Chondrocyte (in vitro differentiated cells): ENCODE data around the gene PDPK1. TPM values are rescaled to one million over a fixed set of nuclear protein-coding genes. Genes with fewer than 3 reads are reported as not detected.

Experiments
- DNase-seq: peaks from one replicate; pipeline ENCODE4 v3.0.0; 2021; ENCODE audit warnings: mixed read lengths, low spot score
- H3K27ac Mint-ChIP-seq: one replicate; pipeline ENCODE4 v1.8.0; 2021; ENCODE audit warnings: mild to moderate bottlenecking, moderate library complexity, mixed read lengths; ENCODE audit not compliant: unreplicated experiment
- H3K27me3 Mint-ChIP-seq: 2 replicates; pipeline ENCODE4 v1.8.0; 2021; ENCODE audit warnings: low read depth, mixed read lengths
- H3K36me3 Mint-ChIP-seq: 2 replicates; pipeline ENCODE4 v1.8.0; 2021; ENCODE audit warnings: low read depth, mixed read lengths
- H3K4me1 Mint-ChIP-seq: 2 replicates; pipeline ENCODE4 v1.8.0; 2021; ENCODE audit warnings: low read depth, mild to moderate bottlenecking, mixed read lengths
- H3K4me3 Mint-ChIP-seq: one replicate; pipeline ENCODE4 v1.8.0; 2021; ENCODE audit warnings: mild to moderate bottlenecking, moderate library complexity, mixed read lengths; ENCODE audit not compliant: unreplicated experiment
- H3K9me3 Mint-ChIP-seq: 2 replicates; pipeline ENCODE4 v1.8.0; 2021; ENCODE audit warnings: low read depth, mixed read lengths
- long read RNA-seq: library from polyadenylated mRNA; stranded (forward); transcript quantifications from one replicate; pipeline ENCODE4 v2.0.0, GENCODE V29; 2021
- total RNA-seq: library from RNA; stranded (reverse); gene quantifications from 3 replicates; pipeline ENCODE4 v1.2.1, GENCODE V29; 2021
- TF ChIP-seq, protein P1 (sequence below): fragments of 200-600 bp; sonication (generic); IDR thresholded peaks from 2 replicates; pipeline ENCODE4 v1.5.0; 2021; ENCODE audit warnings: antibody characterized with exemption, mild to moderate bottlenecking, moderate library complexity

PDPK1 gene
- total RNA-seq: 39.2 to 40.6 TPM (median 39.6 TPM) in 3 replicates
- long read RNA-seq, full-length matches to known transcripts: 4 of 13 reads
- long read RNA-seq, partial matches to known transcripts: 0 of 13 reads
- long read RNA-seq, other reads (novel, unspliced or antisense): 9 of 13 reads

DNA sequence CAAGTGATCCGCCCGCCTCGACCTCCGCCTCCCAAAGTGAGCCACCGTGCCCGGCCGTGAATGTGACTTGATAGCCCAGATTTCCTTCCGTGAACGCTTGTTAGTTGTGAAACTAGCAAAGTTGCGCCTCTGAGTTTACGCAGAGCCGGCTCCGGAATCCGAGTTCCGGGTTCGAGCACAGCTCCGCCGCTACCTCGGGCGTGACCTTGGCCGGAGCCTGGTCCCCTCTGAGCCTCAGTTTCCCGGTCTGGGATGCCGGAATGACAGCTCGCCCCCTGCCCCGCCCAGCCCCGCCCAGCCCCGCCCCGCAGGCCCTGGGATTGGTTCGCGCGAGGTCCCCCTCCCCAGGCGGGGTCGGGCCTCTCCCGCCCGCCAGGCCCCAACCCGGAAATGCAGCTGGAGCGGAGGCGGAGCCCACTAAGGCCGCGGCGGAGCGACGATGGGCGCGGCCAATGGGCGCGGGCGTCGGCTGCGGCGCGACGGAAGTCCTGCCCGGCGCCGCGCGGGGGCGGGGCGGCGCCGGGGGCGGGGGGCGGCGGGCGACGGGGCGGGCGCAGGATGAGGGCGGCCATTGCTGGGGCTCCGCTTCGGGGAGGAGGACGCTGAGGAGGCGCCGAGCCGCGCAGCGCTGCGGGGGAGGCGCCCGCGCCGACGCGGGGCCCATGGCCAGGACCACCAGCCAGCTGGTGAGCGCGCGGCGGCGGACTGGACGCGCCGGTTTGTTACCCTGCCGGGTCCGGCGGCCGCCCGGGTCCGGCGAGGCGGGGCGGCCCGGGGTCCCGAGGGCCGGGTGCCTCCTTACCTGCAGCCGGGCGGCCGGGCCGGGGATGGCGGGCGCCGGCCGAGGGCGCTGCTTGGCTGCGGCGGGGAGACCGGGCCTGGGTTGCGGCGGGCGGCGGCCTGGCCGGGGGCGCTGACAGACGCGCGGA is at the start of gene PDPK1:
PDPK1 (plus strand) TSS at position 571 of the 929 bp plus-strand sequence; CDS start at position 663, 92 bp downstream.
- peak within 1 kb of the TSS; percentile 74 for H3K4me3 Mint-ChIP-seq
- H3K4me1 Mint-ChIP-seq: peaks cover 47% of the 10 kb centered on the region

DNA sequence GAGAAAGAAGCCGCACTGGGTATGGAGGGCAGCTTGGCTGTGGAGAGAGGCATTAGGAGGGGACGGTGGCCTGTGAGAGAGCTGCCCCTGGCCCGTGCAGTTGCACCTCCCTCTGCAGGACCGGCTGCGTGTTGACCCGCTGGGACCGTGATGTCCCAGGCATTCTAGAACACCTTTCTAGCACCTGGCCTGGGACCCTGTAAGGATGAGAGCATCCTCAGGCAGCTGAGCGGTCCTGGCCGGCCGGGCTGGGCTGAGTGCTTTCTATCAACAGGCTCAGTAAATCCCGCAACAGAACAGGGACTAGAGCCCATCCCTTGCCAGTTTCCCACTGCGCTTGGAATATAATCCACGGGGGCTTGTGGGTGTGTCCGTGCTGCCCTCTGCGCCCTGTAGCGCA is 48.2 kb upstream of the PDPK1 start:
- H3K36me3 Mint-ChIP-seq: peaks cover 3% of the 10 kb centered on the region
- TF ChIP-seq, protein P1, sequence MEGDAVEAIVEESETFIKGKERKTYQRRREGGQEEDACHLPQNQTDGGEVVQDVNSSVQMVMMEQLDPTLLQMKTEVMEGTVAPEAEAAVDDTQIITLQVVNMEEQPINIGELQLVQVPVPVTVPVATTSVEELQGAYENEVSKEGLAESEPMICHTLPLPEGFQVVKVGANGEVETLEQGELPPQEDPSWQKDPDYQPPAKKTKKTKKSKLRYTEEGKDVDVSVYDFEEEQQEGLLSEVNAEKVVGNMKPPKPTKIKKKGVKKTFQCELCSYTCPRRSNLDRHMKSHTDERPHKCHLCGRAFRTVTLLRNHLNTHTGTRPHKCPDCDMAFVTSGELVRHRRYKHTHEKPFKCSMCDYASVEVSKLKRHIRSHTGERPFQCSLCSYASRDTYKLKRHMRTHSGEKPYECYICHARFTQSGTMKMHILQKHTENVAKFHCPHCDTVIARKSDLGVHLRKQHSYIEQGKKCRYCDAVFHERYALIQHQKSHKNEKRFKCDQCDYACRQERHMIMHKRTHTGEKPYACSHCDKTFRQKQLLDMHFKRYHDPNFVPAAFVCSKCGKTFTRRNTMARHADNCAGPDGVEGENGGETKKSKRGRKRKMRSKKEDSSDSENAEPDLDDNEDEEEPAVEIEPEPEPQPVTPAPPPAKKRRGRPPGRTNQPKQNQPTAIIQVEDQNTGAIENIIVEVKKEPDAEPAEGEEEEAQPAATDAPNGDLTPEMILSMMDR: no peak
- H3K27me3 Mint-ChIP-seq: no peaks in the 10 kb centered on the region
- no peak for DNase-seq
- no peak overlapping the region for H3K27ac Mint-ChIP-seq
- no peak overlapping the region for H3K4me3 Mint-ChIP-seq
- H3K9me3 Mint-ChIP-seq: no peaks in the 10 kb centered on the region
- peaks cover 9% of the 10 kb centered on the region for H3K4me1 Mint-ChIP-seq

More for the DNA sequence above, at the start of gene PDPK1:
- peak; percentile 96 for DNase-seq
- Mint-ChIP-seq H3K36me3 (no peaks in the 10 kb centered on the region), H3K27ac (peak within 1 kb of the TSS; percentile 87), H3K27me3 (no peaks in the 10 kb centered on the region), H3K9me3 (no peaks in the 10 kb centered on the region)
- TF ChIP-seq, protein P1: no peak

DNA sequence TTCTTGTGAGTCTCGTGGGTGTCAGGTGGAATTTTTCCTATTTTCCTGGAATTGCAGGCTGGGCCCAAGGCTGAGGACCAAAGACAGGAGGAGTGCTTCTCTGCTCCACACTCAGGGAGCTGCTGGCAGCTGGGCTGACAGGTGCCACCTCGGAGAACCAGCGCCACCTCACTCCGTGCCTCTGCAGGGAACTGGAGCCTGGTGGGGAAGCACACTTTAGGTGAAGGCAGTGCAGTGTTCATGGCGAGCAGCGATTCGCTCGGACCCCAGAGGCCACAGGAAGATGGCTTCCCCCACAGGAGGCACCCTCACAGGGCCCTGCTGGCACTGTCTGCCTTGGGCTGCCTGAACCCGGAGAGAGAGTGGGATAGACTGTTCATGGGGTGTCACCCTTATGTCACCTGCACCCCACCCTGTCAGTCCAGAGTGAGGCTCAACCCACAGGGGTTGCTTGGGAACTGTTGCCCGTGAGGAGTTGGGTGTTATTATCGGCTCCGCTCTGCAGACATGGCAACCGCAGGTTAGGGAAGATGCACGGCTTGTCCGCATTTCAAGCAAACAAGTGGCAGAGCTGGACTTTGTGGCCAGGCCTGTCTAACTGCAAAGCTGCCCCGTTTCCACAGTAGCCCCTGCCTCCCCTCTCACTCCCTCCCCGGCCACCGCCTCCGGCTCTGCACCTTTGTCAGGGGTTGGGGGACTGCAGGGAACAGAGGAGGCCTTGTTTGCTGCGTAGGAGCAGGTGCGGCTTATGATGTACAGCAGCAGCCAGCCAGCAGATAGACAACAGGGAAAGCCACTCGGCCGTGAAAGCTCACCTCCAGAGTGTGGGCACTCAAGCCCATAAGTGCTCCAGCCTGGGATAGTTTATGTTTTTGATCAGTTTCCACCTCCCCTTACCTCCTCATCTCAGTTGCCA is 47.4 kb upstream of the PDPK1 start:
- Mint-ChIP-seq H3K36me3 (peaks cover 2% of the 10 kb centered on the region), H3K9me3 (no peaks in the 10 kb centered on the region), H3K4me1 (peaks cover 9% of the 10 kb centered on the region), H3K27me3 (no peaks in the 10 kb centered on the region), H3K4me3 (no peak overlapping the region), H3K27ac (no peak overlapping the region)
- TF ChIP-seq, protein P1: no peak
- DNase-seq: no peak

DNA sequence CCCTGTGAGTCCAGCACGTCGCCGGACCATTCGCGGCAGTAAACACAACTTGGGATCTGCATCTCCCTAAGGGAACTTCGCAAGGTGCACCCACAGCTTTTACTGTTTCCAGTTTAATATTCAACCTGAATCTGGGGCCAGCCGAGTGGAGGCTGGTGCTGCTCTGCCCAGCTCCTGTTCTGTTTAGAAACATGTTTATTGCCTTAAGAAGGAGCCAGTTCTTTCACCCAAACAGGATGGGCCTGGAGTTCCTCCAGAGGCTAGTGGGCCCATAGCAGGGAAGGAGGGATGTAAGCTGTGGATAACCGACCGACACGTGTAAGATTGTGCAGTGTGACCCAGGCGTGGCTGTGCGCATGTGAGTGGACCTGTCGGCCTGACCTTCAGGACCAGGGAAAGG is 45.5 kb upstream of the PDPK1 start:
- Mint-ChIP-seq H3K9me3 (no peaks in the 10 kb centered on the region), H3K27me3 (no peaks in the 10 kb centered on the region)

More for the DNA sequence above, 45.5 kb upstream of the PDPK1 start:
- Mint-ChIP-seq H3K36me3 (peaks cover 4% of the 10 kb centered on the region), H3K4me1 (peaks cover 5% of the 10 kb centered on the region), H3K27ac (no peak overlapping the region), H3K4me3 (no peak overlapping the region)
- TF ChIP-seq, protein P1: no peak
- DNase-seq: no peak
